ENCODE measurements around the gene ZNF148.

The ZNF148 gene

DNA sequence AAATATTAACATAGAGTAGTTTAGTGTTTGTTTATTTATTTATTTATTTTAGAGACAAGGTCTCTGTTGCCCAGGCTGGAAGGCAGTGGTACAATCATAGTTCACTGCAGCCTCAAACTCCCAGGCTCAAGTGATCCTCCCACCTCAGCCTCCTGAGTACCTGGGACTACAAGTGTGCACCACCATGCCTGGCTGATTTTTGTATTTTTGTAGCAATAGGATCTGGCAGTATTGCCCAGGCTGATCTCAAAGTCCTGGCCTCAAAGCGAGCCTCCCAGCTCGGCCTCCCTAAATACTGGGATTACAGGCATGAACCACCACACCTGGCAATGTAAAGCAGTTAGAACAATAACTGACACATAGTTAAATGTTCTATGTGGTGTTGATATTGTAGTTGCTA, 4.4 kb upstream of the ZNF148 start:
- Histone ChIP-seq H3K4me3 (ENCODE audit: low read depth, low read length) (no peak overlapping the region), H3K36me3 (ENCODE audit: control insufficient read depth in 2 of 2, insufficient read depth in 1 of 2, low read length in 2 of 2) (no peaks in the 10 kb centered on the region), H3K9me3 (ENCODE audit: control insufficient read depth, insufficient read depth, low read depth, low read length) (no peaks in the 10 kb centered on the region), H3K27ac (ENCODE audit: extremely low read depth, low read depth, low read length) (no peak overlapping the region), H3K4me1 (ENCODE audit: control insufficient read depth, insufficient read depth, low read length) (peaks cover 4% of the 10 kb centered on the region; the same call in 1 of the 2 replicates)
- POLR2A ChIA-PET: no interaction called here
- TF ChIP-seq ZNF529 (tag by site-specific recombination; IDR thresholded peaks at IDR 0.05; ENCODE audit: insufficient replicate concordance): no peak
- no peak for TF ChIP-seq ZBTB7A (tag by site-specific recombination; IDR thresholded peaks at IDR 0.05; ENCODE audit: low read depth)
- no peak for TF ChIP-seq RBAK (tag by site-specific recombination; IDR thresholded peaks at IDR 0.05)
- no peak for TF ChIP-seq ZBTB21 (tag by site-specific recombination; IDR thresholded peaks at IDR 0.05)
- TF ChIP-seq ZNF558 (tag by site-specific recombination; IDR thresholded peaks at IDR 0.05): no peak
- TF ChIP-seq KLF16 (tag by site-specific recombination; IDR thresholded peaks at IDR 0.05): no peak
- TF ChIP-seq, protein P1, sequence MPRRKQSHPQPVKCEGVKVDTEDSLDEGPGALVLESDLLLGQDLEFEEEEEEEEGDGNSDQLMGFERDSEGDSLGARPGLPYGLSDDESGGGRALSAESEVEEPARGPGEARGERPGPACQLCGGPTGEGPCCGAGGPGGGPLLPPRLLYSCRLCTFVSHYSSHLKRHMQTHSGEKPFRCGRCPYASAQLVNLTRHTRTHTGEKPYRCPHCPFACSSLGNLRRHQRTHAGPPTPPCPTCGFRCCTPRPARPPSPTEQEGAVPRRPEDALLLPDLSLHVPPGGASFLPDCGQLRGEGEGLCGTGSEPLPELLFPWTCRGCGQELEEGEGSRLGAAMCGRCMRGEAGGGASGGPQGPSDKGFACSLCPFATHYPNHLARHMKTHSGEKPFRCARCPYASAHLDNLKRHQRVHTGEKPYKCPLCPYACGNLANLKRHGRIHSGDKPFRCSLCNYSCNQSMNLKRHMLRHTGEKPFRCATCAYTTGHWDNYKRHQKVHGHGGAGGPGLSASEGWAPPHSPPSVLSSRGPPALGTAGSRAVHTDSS (tag by site-specific recombination; IDR thresholded peaks at IDR 0.05): no peak
- TF ChIP-seq GLI4 (tag by site-specific recombination; IDR thresholded peaks at IDR 0.05): no peak
- TF ChIP-seq ZNF621 (tag by site-specific recombination; IDR thresholded peaks at IDR 0.05): no peak
- TF ChIP-seq ZNF623 (tag by site-specific recombination; IDR thresholded peaks at IDR 0.05): no peak
- no peak for TF ChIP-seq GLIS1 (tag by site-specific recombination; IDR thresholded peaks at IDR 0.05)
- TF ChIP-seq TCF7L2 (IDR thresholded peaks at IDR 0.05; ENCODE audit: borderline replicate concordance, low read depth, low read length): no peak
- CTCF ChIA-PET: no interaction called here

DNA sequence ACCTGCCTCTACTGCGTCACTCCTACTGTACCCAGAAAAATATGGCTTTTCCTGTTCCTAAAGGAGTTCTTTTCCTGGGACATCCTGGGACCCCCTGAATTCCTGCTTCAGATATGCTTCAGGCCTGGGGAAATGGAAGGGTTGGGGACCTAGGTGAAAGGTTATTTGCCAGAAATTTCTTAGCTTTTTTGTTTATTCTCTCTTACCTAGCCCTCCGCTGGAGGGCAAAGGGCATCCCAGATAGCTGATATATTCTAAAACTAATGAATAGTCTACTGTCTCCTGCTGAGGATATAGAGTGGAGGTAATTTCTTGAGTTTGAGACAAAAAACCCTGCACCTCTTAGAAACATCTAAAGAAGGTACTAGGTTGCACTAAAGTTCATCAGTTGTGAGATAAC, 3.6 kb upstream of the ZNF148 start:
- no peak overlapping the region for H3K27ac ChIP-seq (ENCODE audit: extremely low read depth, low read depth, low read length)
- no peaks in the 10 kb centered on the region for H3K36me3 ChIP-seq (ENCODE audit: control insufficient read depth in 2 of 2, insufficient read depth in 1 of 2, low read length in 2 of 2)
- POLR2A ChIA-PET: no interaction called here
- CTCF ChIA-PET: no interaction called here
- TF ChIP-seq ZNF626 (tag by site-specific recombination; IDR thresholded peaks at IDR 0.05) (no peak), ZNF239 (tag by site-specific recombination; IDR thresholded peaks at IDR 0.05) (no peak), ZNF561 (tag by site-specific recombination; IDR thresholded peaks at IDR 0.05; ENCODE audit: borderline replicate concordance) (no peak), ZBTB20 (tag by site-specific recombination; IDR thresholded peaks at IDR 0.05) (no peak), ZNF660 (tag by site-specific recombination; IDR thresholded peaks at IDR 0.05) (no peak)
- TF ChIP-seq, protein P2, sequence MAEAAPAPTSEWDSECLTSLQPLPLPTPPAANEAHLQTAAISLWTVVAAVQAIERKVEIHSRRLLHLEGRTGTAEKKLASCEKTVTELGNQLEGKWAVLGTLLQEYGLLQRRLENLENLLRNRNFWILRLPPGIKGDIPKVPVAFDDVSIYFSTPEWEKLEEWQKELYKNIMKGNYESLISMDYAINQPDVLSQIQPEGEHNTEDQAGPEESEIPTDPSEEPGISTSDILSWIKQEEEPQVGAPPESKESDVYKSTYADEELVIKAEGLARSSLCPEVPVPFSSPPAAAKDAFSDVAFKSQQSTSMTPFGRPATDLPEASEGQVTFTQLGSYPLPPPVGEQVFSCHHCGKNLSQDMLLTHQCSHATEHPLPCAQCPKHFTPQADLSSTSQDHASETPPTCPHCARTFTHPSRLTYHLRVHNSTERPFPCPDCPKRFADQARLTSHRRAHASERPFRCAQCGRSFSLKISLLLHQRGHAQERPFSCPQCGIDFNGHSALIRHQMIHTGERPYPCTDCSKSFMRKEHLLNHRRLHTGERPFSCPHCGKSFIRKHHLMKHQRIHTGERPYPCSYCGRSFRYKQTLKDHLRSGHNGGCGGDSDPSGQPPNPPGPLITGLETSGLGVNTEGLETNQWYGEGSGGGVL (tag by site-specific recombination; IDR thresholded peaks at IDR 0.05): no peak
- no peak overlapping the region for H3K4me3 ChIP-seq (ENCODE audit: low read depth, low read length)
- H3K4me1 ChIP-seq (ENCODE audit: control insufficient read depth, insufficient read depth, low read length): peaks cover 6% of the 10 kb centered on the region; the same call in 1 of the 2 replicates
- no peaks in the 10 kb centered on the region for H3K9me3 ChIP-seq (ENCODE audit: control insufficient read depth, insufficient read depth, low read depth, low read length)

DNA sequence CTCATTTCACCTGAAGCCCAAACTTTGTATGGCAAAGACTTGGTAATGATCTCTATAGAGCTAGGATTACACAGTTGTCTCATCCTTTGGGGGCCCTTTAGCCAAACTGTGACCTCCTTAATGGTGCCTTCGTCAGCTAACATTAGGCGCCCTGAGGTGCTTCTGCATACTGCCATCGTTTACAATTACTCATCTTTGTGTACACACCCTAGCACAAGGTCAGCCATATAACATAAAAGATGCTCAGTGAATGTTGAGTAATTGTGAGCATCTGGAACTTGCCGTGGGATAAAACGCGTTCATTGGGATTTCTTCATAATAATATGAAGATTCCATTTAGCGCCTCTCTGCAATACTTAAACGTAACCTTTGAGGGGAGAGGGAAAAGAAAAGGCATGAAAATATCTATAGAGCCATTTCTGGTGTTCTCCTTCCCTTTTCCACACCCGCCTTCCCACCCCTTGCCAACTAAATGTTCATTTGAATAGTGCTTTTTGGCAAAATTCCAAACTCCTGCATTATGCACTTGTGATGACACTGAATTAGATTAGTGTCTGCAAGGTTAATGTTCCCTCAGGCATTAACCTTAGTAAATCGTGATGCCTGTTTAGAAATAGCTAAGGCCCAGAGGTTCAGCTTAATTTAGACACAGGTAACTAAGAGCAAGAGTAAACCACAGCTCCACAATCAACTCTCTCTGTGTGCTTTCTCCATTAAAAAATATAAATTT, 990 bp upstream of the ZNF148 start:
- peak overlapping the region; percentile 92 for H3K4me3 ChIP-seq (ENCODE audit: low read depth, low read length)
- ChIA-PET CTCF (interaction anchor here (0.9 kb wide), 1 partner anchor 10 kb away, joined by 3 read pairs; no protein-coding TSS in a partner anchor), POLR2A (interaction anchor here (0.6 to 1.5 kb wide), 4 partner anchors 10 to 39 kb away, joined by 3 to 7 read pairs (median 4); no protein-coding TSS in a partner anchor)
- no peaks in the 10 kb centered on the region for H3K9me3 ChIP-seq (ENCODE audit: control insufficient read depth, insufficient read depth, low read depth, low read length)
- H3K4me1 ChIP-seq (ENCODE audit: control insufficient read depth, insufficient read depth, low read length): peaks cover 8% of the 10 kb centered on the region; the same call in 1 of the 2 replicates
- H3K27ac ChIP-seq (ENCODE audit: extremely low read depth, low read depth, low read length): no peak overlapping the region; the same call in 1 of the 2 replicates
- peaks cover 0 to 2% of the 10 kb centered on the region in 2 experiments; a peak in 2 of 3 replicates for H3K36me3 ChIP-seq (ENCODE audit: control insufficient read depth in 2 of 2, insufficient read depth in 1 of 2, low read length in 2 of 2)
- no peak for TF ChIP-seq ZEB2 (tag by site-specific recombination; IDR thresholded peaks at IDR 0.05)
- TF ChIP-seq MZF1 (tag by site-specific recombination; IDR thresholded peaks at IDR 0.05; ENCODE audit: borderline replicate concordance): no peak
- no peak for TF ChIP-seq ZBTB48 (tag by site-specific recombination; IDR thresholded peaks at IDR 0.05)
- TF ChIP-seq ZNF658 (tag by site-specific recombination; IDR thresholded peaks at IDR 0.05): no peak
- no peak for TF ChIP-seq ZNF416 (tag by site-specific recombination; IDR thresholded peaks at IDR 0.05)
- TF ChIP-seq SCRT2 (tag by site-specific recombination; IDR thresholded peaks at IDR 0.05): no peak
- no peak for TF ChIP-seq ZNF324 (tag by site-specific recombination; IDR thresholded peaks at IDR 0.05)
- no peak for TF ChIP-seq ZNF621 (tag by site-specific recombination; IDR thresholded peaks at IDR 0.05)
- TF ChIP-seq ZFP41 (tag by site-specific recombination; IDR thresholded peaks at IDR 0.05; ENCODE audit: borderline replicate concordance): no peak
- no peak for TF ChIP-seq ZNF302 (tag by site-specific recombination; IDR thresholded peaks at IDR 0.05; ENCODE audit: low read depth)
- TF ChIP-seq ZSCAN30 (tag by site-specific recombination; IDR thresholded peaks at IDR 0.05): no peak
- no peak for TF ChIP-seq ZNF132 (tag by site-specific recombination; IDR thresholded peaks at IDR 0.05; ENCODE audit: borderline replicate concordance)
- TF ChIP-seq, protein P3, sequence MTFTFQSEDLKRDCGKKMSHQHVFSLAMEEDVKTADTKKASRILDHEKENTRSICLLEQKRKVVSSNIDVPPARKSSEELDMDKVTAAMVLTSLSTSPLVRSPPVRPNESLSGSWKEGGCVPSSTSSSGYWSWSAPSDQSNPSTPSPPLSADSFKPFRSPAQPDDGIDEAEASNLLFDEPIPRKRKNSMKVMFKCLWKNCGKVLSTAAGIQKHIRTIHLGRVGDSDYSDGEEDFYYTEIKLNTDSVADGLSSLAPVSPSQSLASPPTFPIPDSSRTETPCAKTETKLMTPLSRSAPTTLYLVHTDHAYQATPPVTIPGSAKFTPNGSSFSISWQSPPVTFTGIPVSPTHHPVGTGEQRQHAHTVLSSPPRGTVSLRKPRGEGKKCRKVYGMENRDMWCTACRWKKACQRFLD (tag by site-specific recombination; IDR thresholded peaks at IDR 0.05): no peak

Data from HEK293 (cell line).